NCI-H82 treated with DMSO at 0.1 percent for 48 hours (cell line): ENCODE measurements around the gene ARHGEF7.

Experiments used
- DNase-seq: peaks from one replicate; lab custom pipeline; 2025; ENCODE audit not compliant: unreplicated experiment; lab: John Stamatoyannopoulos, UW

ARHGEF7 gene

DNA sequence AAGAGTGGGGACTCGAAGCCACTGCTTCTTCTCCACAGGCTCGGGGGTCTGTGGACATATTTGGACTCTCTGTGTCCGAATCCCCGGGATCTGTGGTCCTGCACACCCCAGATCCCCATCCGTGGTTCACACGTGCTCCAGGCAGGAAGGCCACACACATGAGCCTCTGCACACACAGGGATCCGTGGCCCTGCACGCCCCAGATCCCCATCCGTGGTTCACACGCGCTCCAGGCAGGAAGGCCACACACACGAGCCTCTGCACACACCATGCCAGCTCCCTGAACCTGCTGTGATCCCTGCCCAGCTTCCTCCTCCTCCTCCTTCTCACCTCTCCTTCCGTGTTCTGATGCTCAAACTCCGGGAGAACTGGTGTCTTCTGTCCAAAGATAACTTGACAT is 208.4 kb downstream of the ARHGEF7 start:
- DNase-seq: no peak

DNA sequence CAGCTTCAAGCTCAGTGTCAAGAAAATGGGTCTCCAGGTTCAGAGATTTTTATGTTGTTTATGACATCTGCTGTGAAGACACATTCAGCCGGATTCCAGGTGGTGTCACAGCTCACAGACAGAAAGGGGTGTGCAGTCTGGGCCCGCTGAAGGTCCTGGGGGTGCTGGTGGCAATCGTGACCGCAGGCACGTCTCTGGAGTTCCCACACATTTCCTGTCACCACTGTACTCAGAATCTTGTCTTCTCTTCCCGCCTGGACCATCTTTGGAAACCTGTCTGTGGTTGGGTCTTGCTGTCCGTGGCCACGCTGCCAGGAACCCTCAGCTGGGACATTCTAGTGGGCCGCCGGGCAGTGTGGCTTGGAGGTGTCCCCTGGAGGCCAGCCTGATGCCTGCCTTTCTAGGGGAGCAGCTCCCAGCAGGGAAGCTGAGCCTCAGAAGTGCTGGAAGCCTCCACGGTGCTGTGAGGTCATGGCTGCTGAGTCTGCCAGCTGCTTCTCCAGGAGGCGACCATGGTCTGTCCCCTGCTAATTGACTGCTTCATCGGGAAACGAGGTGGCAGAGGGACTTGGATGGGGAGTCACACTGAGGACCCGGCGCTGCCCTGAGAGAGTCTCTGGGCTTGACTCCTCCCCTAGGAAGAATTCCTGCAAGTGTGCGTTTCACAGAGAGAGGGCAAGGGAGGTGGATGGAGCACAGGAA is 209.0 kb downstream of the ARHGEF7 start:
- no peak for DNase-seq

- DNase-seq: no peak
Measured at GRCh38 chr13:111324736-111325135, 209.6 kb downstream of the ARHGEF7 start.

DNA sequence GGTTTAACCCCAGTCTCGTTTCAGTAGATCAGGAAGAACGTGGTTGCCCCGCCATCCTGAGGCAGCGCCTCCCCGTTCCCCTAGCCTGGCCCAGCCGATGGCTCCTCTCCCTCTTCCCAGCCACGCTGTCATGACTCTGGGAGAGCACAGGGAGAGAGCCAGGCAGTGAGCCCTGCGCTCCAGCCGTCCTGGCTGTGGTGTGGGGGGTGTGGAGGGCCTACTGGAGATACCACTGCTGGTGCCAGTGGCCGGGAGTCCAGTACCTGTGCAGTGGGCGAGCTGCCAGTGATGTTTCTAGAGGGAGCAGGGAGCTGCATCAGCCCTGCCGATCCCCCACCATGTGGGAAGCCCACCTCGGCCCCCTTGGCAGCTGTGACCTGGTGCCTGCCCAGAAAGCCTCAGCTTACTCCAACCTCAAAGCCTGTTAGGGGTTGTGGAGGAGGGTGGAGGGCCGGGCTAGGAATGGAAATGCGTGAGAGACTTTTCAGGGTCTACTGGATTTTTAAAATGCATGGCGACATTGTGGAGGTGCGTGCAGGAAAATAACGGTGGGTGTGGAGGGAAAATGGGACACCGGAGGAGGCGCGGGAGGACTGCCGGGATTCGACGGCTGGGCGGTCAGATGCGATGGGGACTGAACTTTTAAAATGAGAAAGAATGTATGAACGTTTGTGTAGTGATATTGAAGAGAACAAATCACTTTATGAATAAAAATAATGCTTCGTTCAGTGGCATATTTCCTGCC is 210.2 kb downstream of the ARHGEF7 start:
- no peak for DNase-seq

DNA sequence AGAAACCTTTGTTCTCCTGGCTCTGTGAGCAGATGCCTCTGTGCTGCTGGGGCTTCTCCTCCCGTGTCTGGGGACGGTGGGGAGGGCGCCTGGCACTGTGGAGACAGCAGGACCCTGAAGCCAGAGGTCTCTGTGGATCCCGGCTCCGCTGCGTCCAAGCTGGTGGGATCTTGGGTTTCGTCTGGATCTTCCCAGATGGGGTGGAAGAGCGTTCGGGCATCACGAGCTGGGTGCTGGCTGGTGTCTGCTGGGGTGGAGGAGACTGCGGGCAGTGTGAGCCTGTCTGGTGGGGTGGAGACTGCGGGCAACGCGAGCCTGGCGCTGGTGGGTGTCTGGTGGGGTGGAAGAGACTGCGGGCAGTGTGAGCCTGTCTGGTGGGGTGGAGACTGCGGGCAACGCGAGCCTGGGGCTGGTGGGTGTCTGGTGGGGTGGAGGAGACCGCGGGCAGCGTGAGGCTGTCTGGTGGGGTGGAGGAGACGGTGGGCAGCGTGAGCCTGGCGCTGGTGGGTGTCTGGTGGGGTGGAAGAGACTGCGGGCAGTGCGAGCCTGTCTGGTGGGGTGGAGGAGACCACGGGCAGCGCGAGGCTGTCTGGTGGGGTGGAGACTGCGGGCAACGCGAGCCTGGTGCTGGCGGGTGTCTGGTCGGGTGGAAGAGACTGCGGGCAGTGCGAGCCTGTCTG is 211.0 kb downstream of the ARHGEF7 start:
- no peak for DNase-seq

- no peak for DNase-seq
Measured at GRCh38 chr13:111326621-111326965, 211.5 kb downstream of the ARHGEF7 start.

DNA sequence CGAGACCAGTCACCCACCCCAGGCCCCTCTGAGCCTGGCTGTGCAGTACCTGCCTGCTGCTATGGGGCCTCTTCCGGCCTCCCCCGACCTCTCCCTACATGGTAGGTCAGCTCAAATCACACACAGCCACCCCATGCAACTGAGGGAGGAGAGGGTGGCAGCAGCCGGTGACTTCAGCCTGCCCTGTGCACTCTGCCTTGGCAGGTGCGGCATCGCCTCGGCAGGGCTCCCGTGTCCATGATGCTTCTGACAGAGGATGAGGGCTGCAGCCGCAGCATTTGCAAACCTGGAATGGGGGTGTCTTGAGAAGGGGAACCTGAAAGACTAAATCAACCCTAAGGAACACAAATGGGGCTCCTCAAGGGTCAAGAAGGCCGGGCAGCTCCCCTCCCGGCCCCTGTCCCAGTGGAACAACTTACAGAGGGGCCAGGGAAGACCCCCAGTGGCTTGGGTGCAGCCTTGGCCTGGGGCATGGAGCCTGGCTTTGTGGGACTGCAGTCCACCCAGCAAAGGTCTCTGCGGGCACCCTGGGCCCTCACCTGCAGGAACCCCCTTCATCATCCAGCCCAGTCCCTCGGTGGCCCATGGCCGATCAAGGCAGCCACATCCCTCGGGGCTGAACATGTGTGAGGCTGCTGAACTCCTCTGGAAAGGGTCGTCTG is 212.0 kb downstream of the ARHGEF7 start:
- no peak for DNase-seq

DNA sequence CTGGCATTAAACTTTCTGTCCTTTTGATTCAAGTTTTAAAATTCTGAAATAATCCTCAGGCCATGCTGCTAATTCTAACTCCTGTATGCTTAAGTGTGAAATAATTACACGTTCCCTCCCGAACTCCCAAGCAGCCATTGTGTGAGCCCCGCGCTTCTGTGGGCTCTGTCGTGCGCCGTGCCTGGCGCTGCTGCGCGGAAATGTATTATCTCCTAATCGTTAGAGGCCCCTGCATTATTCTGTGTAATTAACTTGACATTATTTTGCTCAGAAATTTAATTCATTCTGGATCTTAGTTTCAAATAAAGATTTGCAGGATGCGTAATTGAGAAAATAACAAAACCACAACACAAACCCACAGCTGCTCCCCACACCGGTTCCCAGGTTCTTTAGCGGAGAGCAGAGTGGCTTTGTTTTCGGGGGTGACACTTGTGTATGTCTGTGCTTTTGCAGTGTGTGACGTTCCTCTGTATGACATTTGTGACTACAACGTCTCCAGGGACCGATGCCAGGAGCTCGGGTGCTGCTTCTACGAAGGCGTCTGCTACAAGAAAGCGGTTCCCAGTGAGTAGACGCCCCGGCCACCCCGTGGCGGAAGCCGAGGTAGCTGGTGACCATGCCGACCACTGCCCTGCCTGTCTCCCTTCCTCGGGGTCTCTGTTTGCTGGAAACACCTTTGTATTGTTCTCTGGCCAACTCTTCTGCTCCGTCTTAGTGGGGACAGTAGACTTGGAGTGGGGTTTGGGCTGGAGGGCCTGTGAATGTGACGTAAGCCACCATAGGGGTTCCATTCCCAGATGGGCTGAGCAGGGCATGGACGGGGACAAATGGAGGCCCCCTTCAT is 212.8 kb downstream of the ARHGEF7 start:
- no peak for DNase-seq

GRCh38 chr13:111328574-111329410 is 213.7 kb downstream of the ARHGEF7 start:
- no peak for DNase-seq

- no peak for DNase-seq
Measured at GRCh38 chr13:111329641-111330040, 214.5 kb downstream of the ARHGEF7 start.

DNA sequence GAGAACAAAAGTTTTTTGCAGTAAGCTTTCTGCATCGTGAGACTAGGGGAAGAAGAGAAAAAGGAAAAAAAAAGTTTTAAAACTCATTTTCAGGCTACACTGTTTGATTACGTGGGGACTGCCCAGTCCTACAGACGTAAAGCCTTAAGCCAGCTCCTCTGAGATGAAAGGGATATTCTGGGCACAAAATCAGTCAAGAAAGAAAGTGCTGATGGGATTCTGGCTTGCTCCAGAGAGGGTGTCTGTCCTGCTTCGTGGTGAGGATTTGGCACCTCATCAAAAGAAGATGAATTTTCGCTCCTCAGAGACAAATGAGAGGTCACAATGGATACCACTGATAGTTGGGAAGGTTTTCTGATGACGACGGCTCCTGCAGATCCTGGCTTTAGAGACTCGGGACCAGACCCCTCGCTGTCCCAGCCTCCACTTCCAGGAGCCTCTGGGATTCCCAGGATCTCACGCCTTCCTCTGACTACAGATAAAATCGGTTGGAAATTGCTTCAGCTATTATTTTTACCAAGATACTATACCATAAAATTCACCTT is 215.0 kb downstream of the ARHGEF7 start:
- DNase-seq: no peak

GRCh38 chr13:111335298-111335697 is 220.2 kb downstream of the ARHGEF7 start:
- DNase-seq: no peak

DNA sequence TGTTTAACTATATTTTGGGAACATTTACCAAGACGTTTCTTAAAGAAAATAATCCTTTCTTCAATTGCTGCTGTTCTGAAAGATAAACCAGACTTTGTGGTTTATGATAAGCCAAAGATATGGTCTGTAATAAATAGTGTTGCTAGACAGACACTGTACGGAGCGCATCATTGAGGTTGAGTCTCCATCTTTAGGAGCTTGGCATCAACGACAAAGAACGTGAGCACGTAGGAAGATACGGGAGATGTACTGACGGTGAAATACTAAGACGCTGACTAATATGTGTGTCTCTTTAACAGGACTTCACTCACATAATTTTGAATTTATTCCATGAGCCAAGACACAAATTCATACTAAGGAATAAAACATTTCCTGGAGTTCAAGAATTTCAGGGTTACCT is 221.6 kb downstream of the ARHGEF7 start:
- DNase-seq: no peak

DNA sequence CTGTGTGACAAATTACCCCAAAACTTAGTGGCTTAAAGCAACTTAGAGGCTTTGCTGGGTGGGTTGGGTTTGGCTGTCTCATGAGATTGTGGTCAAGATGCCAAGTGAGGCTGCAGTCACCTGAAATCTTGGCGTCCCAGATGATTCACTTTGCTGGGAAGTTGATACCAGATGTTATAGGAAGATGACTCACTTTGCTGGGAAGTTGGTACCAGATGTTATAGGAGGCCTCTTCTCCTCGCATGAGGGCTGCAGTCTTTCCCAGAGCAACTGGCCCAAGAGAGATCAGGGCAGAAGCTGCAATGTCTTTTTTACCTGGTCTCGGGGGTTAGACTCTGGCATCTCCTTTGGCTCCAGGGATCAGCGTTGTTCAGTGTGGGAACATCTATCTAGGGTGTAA is 222.1 kb downstream of the ARHGEF7 start:
- DNase-seq: no peak

- DNase-seq: no peak
Measured at GRCh38 chr13:111337741-111338140, 222.6 kb downstream of the ARHGEF7 start.

DNA sequence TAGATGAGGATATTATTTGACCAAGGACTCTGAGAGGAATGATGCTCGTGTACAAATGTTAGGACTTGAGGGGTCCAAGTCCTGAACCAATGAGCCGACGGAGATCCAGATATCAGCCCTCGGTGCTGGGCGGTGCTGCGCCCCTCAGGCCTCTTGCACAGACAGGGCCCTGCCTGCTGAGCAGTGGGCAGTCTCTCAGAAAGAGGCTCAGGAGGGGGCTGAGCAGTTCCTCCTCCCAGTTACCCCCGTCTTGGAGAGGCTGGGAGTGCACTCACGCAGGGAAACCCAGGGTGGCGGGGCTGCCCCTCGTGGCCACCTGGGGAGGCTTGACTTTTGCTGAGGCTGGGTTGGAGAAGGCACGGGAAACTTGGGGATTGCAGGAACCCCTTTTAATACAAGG is 223.7 kb downstream of the ARHGEF7 start:
- no peak for DNase-seq

GRCh38 chr13:111339366-111340143 is 224.4 kb downstream of the ARHGEF7 start:
- DNase-seq: no peak

- DNase-seq: no peak
Measured at GRCh38 chr13:111341886-111342285, 226.8 kb downstream of the ARHGEF7 start.

- no peak for DNase-seq
Measured at GRCh38 chr13:111342721-111343120, 227.6 kb downstream of the ARHGEF7 start.
